Measurements from ENCODE around the gene ZIC2. TPM values are rescaled to one million over a fixed set of nuclear protein-coding genes. Genes with fewer than 3 reads are reported as not detected.
"Not testable (repeated sequence)": the region's sequence is repeated elsewhere in the genome, so short reads cannot be mapped to it uniquely, and the experiment has no call there.

The ZIC2 gene
- total RNA-seq, 1 experiment from 2014 or later: 13.6 TPM

GRCh38 chr13:99948411-99948810, 33.2 kb upstream of the ZIC2 start:
- no peak for TF ChIP-seq CTCF (conservative IDR thresholded peaks at IDR 0.05)
- no peak for TF ChIP-seq EZH2 (IDR thresholded peaks at IDR 0.05; ENCODE audit: low read depth)
- no peak for DNase-seq
- ChIA-PET POLR2A (ENCODE audit: unreplicated experiment) (no interaction called here), CTCF (no interaction called here)
- no peak overlapping the region for H3K4me3 ChIP-seq
- BruUV-seq (replicated peaks): no TSS peak
- intact Hi-C loops (cut with micrococcal nuclease; ENCODE audit: unreplicated experiment): no loop called here
- H3K4me1 ChIP-seq (replicated peaks; ENCODE audit: insufficient read depth): no peaks in the 10 kb centered on the region
- H3K27ac ChIP-seq: no peak overlapping the region
- H3F3A ChIP-seq (ENCODE audit: insufficient read depth, low read depth): no peaks in the 10 kb centered on the region
- no peaks in the 10 kb centered on the region for H3K9me2 ChIP-seq (ENCODE audit: insufficient read depth)
- no peaks in the 10 kb centered on the region for H3K9me3 ChIP-seq (ENCODE audit: insufficient read depth, low read depth)
- no peaks in the 10 kb centered on the region for H3K79me2 ChIP-seq (ENCODE audit: low read depth)
- H3K27me3 ChIP-seq (ENCODE audit: insufficient read depth, low read depth): peaks cover 27% of the 10 kb centered on the region
- H3K4me2 ChIP-seq: no peak overlapping the region
- no peaks in the 10 kb centered on the region for H3K36me3 ChIP-seq (ENCODE audit: low read depth)
- no peaks in the 10 kb centered on the region for H4K20me1 ChIP-seq (ENCODE audit: insufficient read depth)
- H2AFZ ChIP-seq: no peak overlapping the region

- Histone ChIP-seq H3F3A (ENCODE audit: insufficient read depth, low read depth) (no peaks in the 10 kb centered on the region), H3K9me3 (ENCODE audit: insufficient read depth, low read depth) (no peaks in the 10 kb centered on the region), H3K4me1 (replicated peaks; ENCODE audit: insufficient read depth) (no peaks in the 10 kb centered on the region), H3K27ac (no peak overlapping the region), H3K9me2 (ENCODE audit: insufficient read depth) (no peaks in the 10 kb centered on the region), H3K4me2 (no peak overlapping the region), H3K79me2 (ENCODE audit: low read depth) (no peaks in the 10 kb centered on the region), H4K20me1 (ENCODE audit: insufficient read depth) (no peaks in the 10 kb centered on the region), H3K4me3 (no peak overlapping the region), H3K27me3 (ENCODE audit: insufficient read depth, low read depth) (peaks cover 25% of the 10 kb centered on the region), H2AFZ (no peak overlapping the region), H3K36me3 (ENCODE audit: low read depth) (no peaks in the 10 kb centered on the region)
- intact Hi-C loops (cut with micrococcal nuclease; ENCODE audit: unreplicated experiment): no loop called here
- DNase-seq: no peak
- CTCF ChIA-PET: no interaction called here
- no TSS peak for BruUV-seq (replicated peaks)
- POLR2A ChIA-PET (ENCODE audit: unreplicated experiment): no interaction called here
- TF ChIP-seq EZH2 (IDR thresholded peaks at IDR 0.05; ENCODE audit: low read depth): no peak
- no peak for TF ChIP-seq CTCF (conservative IDR thresholded peaks at IDR 0.05)
Measured at GRCh38 chr13:99948907-99949678, 32.5 kb upstream of the ZIC2 start.

GRCh38 chr13:99949679-99950413, 31.7 kb upstream of the ZIC2 start:
- H2AFZ ChIP-seq: no peak overlapping the region
- no peaks in the 10 kb centered on the region for H4K20me1 ChIP-seq (ENCODE audit: insufficient read depth)
- ChIA-PET POLR2A (ENCODE audit: unreplicated experiment) (no interaction called here), CTCF (no interaction called here)
- H3K9me2 ChIP-seq (ENCODE audit: insufficient read depth): no peaks in the 10 kb centered on the region
- no peaks in the 10 kb centered on the region for H3F3A ChIP-seq (ENCODE audit: insufficient read depth, low read depth)
- no peaks in the 10 kb centered on the region for H3K36me3 ChIP-seq (ENCODE audit: low read depth)
- no peak overlapping the region for H3K4me2 ChIP-seq
- H3K27me3 ChIP-seq (ENCODE audit: insufficient read depth, low read depth): peaks cover 21% of the 10 kb centered on the region
- no peaks in the 10 kb centered on the region for H3K4me1 ChIP-seq (replicated peaks; ENCODE audit: insufficient read depth)
- TF ChIP-seq CTCF (conservative IDR thresholded peaks at IDR 0.05) (no peak), EZH2 (IDR thresholded peaks at IDR 0.05; ENCODE audit: low read depth) (no peak)
- DNase-seq: no peak
- H3K79me2 ChIP-seq (ENCODE audit: low read depth): no peaks in the 10 kb centered on the region
- no peaks in the 10 kb centered on the region for H3K9me3 ChIP-seq (ENCODE audit: insufficient read depth, low read depth)
- BruUV-seq (replicated peaks): no TSS peak
- intact Hi-C loops (cut with micrococcal nuclease; ENCODE audit: unreplicated experiment): no loop called here
- no peak overlapping the region for H3K27ac ChIP-seq
- H3K4me3 ChIP-seq: no peak overlapping the region

- H2AFZ ChIP-seq; POLR2A ChIA-PET (ENCODE audit: unreplicated experiment); H3K4me3 ChIP-seq; H3F3A ChIP-seq (ENCODE audit: insufficient read depth, low read depth); BruUV-seq (replicated peaks); H3K4me2 ChIP-seq; H3K79me2 ChIP-seq (ENCODE audit: low read depth); H4K20me1 ChIP-seq (ENCODE audit: insufficient read depth); DNase-seq; H3K4me1 ChIP-seq (replicated peaks; ENCODE audit: insufficient read depth); H3K9me3 ChIP-seq (ENCODE audit: insufficient read depth, low read depth); CTCF ChIA-PET; intact Hi-C loops (cut with micrococcal nuclease; ENCODE audit: unreplicated experiment); H3K36me3 ChIP-seq (ENCODE audit: low read depth); H3K9me2 ChIP-seq (ENCODE audit: insufficient read depth); H3K27ac ChIP-seq: not testable (repeated sequence)
- H3K27me3 ChIP-seq (ENCODE audit: insufficient read depth, low read depth): 0 out of 2 replicates have a peak, but pooled peaks cover 10% of the 10 kb centered on the region
Measured at GRCh38 chr13:99951666-99952065, 29.9 kb upstream of the ZIC2 start.

All from PC-9 (cell line).